NOMO-1 treated with dmso at 0.1 percent for 144 hours (cell line): ENCODE measurements around the gene CHID1.

Experiments used
- DNase-seq: peaks from one replicate; lab custom pipeline; 2025; ENCODE audit not compliant: unreplicated experiment; lab: John Stamatoyannopoulos, UW

Gene CHID1

GRCh38 chr11:865462-866430, 44.9 kb downstream of the CHID1 start:
- DNase-seq, result no peak

DNA sequence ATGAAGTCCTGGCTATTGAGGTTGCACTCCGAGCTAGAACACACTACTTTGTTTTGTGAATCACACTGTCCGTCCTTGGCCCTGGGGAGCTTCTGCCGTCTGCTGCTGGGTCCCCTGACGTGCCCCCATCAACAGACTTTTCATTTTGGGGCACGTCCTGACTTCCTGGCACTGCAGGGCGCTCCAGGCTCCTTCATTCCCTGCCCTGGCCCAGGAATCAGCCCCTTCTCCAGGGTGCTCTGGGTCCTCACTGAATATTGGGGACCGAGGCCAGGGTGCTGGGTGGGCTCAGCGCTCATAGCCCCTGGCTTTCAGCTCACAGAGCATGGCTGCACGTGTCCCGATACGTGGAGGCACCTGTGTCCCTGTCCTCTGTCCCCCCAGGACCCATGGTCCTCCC, 45.7 kb downstream of the CHID1 start:
- no peak for DNase-seq

DNA sequence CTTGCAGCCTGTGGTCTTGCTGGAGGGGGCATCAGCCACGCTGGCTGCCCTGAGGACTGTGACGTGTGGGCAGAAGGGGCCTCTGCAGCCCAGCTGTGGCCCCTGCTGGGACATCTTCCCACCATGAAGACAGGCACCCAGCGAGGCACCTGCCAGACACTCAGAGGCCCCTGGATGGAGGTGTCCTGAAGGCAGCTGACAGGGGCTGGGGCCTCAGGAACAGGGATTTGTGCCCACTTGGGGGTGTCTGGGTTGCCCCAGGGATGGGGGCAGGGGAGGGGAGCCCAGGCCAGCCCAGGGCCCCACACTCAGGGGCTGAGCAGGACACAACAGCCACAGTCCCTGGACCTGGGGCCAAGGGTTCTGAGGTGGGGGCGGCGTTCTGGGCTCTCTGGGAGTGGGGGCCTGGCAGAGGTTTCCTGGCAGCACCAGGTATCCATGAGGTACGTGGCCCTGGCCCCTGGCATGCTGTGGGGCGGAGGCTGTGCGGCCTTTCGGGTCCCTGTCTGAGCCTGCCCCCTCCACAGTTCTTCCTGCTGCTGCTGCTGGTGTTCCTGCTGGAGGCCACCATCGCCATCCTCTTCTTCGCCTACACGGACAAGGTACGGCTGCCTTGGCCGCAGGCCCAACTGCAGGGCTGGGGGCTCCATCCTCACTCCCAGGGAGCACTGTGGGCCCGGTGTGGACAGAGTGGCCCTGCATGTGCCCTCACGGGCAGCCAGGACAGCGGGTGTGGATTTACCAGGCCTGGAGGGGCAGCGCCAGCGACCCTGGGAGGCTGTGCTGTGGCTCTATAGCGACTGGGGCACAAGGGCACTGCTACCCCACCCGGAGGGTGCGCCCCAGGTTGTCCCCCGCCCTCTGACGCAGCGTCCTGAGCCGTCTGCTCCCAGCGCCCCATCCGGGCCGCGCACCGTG, 46.4 kb downstream of the CHID1 start:
- DNase-seq, result no peak

DNA sequence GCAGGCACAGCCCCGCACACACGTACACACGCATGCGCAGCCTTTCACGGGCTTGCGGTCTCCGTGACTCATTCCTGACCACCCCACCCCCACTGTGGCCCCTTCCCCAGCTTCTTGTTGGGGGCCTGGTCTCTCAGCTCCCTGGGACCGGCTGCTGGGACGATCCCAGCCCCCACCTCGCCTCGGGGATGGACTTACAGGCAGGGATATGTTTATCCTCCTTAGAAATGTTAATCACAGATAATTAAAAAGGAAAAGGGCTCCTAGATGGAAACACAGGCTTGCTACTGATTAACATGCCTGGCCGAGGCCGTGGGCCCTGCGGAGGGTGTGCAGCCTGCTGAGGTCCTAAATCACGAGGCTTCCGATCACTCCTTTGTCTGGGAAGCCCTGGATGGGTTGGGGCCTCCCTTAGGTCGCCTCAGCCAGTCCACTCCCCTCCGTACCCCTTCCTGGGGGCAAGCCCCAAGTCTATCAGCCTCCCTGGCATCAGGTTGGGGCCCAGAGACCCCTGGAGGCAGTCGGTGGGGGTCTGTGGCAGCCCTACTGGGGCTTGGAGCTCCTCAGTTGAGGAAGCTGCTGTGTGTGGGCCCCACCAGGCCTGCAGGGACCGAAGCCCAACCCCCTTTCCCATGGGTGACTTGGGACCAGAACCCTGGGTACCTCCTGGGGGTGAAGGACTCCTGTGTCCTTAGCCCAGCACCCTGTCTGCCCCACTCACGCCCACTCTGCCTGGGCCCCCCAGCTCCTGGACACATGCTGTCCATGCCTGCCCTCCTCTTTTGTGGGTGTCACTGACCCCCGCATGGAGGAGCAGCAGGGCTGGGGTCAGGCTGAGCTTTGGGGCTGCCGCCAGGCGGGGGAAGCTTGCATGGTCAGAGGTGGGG, 47.3 kb downstream of the CHID1 start:
- DNase-seq, result no peak

DNA sequence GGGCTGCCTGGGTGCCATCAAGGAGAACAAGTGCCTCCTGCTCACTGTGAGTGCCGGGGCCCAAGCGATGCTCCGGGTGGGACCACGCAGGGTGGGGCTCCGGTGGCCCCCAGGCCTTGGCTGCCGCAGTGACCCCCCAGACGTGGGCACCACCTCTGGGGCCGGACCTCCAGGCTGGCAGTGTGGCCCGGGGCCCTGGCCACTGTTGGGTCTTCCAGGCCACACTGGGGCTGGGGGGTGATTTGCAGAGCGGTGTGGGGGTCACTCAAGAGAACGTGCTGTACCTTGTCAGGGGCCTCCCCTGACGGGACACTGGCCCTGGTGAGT, 48.0 kb downstream of the CHID1 start:
- no peak for DNase-seq

DNA sequence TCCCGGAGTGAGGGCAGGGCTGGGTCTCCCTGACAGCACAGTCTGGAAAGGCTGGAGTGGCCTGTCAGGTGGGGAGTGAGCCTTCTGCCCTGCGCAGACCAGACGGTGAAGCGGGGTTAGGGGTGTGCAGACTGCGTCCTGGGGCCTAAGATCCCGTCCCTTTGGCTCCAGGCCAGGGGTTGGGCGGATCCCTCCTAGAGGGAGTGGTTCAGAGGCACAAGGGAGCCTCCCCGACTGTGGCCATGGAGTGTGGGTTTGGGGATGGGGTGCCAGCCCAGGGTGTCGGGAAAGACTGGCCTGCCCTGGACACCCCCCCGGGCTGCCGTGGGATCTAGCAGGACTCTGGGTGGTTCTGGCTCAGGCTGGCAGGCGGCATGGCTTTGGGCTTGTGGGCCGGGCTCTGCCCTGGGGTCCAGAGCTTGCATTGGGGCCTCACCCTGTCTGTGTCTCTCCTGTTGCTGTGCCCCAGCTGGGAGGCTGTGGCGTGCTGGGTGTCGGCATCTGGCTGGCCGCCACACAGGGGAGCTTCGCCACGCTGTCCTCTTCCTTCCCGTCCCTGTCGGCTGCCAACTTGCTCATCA, 48.4 kb downstream of the CHID1 start:
- no peak for DNase-seq

- DNase-seq, result no peak
These were observed 49.5 kb downstream of the CHID1 start for GRCh38 chr11:861105-861479.

DNA sequence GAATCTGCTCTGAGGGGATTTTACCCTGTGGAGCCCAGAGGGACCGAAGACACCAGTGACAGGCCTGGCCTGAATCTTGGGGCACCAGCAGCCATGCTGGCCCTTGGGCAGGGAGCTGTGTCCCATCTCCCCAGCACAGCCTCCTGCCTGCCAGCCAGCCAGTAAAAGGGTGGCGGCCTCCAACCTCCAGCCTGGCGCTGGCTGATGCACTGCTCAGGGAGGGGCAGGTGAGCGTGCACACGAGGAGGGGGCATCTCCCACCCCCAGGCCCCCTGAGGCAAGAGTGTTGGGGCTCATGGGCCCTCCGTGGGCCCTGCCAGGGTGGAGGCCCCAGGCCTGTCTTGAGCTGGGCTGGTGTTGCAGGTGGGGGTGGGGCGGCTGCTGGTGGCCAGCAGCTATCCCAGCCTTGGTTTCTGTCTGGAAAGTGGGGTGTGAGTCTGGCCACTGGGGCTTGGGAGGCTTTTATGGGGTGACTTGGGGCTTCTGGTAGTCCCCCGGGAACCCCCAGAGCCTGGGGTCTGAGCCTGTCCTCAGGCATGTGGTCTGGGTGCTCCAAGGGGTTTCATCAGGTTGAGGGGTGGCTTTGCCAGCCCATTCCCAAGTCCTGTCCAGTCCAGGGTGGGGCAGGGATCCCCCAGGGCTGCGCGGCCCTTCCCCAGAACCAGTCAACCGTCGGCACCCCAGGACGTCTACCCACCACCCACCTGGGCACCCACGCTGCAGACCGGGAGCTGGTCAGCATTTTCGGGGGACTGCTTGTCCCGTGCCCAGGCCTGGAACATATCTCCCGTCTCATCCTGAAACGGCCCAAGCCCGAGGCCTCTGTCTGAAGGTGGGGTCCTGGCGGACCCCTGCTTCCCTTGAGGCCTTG, 50.1 kb downstream of the CHID1 start:
- no peak for DNase-seq

GRCh38 chr11:859394-860131, 51.0 kb downstream of the CHID1 start:
- DNase-seq, result no peak

GRCh38 chr11:858762-859339, 51.8 kb downstream of the CHID1 start:
- DNase-seq, result no peak

DNA sequence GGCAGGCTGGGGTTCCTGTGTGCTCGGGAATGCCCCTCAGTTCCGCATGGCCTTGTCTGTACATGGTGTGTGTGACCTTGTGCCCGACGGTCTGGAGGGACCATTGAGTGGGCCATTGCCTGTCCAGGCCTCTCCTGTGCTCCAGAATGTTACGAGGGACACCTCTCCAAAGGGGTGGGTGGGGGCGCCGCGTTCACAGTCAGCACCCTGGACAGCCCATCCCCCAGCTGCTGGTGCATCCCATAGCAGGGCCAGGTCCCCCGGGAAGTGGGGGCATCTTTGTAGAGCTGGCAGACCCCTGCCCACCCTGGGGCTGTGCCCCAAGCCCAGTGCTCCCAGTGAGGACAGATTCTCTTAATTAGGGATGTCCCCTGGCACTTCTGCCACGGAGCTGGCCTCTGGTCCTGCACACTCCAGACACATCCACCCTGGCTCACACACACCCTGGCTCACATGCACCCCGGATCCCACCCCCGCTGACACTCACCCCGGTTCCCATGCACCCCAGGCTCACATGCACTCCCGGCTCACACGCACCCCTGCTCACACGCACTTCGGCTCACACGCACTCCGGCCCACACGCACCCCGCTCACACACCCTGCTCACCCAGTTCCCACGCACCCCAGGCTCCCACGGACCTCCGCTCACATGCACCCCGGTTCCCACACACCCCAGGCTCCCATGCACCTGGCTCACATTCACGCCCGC, 52.4 kb downstream of the CHID1 start:
- DNase-seq, result no peak

DNA sequence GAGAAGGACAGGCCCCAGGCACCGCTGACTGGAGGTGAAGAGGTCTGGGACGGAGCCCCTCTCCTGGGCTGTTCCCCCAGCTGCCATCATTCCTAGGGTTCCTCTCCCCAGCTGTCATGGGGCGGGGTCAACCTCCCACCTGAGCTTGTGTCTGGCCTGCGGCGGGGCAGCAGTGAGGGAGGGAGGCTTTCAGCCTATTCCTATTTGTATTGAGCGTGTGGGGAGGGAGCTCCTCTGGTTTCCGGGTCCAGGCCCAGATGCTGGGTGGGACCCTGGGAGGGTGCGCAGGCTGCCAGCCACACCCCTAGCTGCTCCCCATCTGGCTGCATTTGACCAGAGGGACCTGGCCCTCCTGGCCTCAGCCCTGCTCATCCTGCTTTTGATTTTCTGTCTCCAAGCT, 54.2 kb downstream of the CHID1 start:
- DNase-seq, result no peak

DNA sequence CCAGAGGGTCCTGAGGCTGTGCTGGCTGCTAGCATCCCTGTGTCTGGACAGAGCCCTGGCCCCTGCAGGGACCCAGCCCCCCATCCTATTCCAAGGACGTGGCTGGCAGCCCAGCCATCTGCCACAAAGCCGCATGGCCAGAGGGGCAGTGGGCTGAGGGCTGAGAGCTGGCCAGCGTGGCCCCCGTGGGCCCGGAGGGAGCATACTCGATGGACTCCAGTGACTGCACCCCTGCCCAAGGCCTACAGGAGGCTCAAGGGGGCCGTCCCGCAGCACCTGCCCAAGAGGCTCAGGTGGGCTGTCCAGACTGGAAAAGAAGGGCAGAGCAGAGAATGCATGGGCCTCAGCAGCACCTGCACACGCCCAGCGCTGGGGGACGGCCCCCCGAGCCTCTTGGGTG, 54.8 kb downstream of the CHID1 start:
- no peak for DNase-seq

GRCh38 chr11:855330-855674, 55.3 kb downstream of the CHID1 start:
- DNase-seq, result no peak

DNA sequence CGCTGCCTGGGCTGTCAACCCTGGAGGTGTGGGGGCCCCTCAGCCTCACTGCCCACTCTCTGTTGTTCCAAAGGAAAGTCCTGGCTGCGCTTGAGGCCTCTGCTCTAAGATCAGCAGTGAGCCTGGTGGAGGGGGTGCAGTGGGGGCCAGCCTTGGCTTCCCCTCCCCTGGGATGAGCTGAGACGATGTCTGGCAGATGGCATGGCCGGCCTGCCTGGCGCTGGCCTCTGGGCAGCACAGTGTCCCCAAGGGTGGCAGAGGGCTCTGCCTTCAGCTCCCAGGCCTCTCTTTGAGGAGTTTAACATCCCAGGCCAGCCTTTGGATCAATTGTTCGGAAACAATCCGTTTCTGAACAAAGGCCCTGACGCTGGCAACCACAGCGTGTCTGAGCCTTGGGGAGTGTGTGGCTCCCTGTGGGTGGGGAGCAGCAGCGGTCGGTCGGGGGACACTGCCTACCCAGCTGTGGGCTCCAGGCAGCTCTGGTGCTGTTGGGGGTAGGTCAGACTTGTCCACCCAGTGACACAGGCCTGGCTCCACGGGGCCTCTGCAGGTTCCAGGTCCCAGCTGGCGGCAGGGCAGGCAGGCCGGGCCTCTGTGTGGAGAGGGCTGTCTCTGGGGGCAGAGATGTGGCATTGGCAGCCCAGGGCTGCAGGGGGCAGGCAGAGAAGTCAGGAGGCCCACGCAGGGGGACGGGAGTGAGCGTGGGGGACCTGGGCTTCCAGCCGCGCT, 55.8 kb downstream of the CHID1 start:
- DNase-seq, result no peak

GRCh38 chr11:853682-854448, 56.7 kb downstream of the CHID1 start:
- DNase-seq, result no peak

DNA sequence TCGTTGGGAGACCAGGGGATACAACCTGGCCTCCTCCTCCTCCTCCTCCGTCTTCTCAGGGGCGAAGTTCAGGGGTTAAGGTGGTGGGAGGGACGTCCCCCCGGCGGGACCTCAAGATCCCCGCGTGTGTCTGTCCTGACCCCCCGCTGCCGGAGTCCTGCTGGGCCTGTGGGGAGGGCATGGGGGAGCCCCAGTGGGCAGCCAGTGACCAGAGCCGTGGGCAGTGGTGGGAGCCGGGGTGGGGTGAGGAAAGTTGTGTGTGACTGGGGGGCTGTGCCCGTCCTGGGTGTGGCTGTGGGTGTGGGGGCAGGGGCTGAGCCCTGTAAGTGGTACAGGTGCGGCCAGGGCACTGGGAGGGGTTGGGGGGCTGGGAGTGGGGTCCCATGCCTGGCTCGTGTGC, 57.8 kb downstream of the CHID1 start:
- DNase-seq, result no peak
